Measurements from ENCODE around the gene TMEM63C. TPM values are rescaled to one million over a fixed set of nuclear protein-coding genes. Genes with fewer than 3 reads are reported as not detected.

Gene TMEM63C
- total and polyA plus RNA-seq, 2 donors = 0.30 to 0.85 TPM

DNA sequence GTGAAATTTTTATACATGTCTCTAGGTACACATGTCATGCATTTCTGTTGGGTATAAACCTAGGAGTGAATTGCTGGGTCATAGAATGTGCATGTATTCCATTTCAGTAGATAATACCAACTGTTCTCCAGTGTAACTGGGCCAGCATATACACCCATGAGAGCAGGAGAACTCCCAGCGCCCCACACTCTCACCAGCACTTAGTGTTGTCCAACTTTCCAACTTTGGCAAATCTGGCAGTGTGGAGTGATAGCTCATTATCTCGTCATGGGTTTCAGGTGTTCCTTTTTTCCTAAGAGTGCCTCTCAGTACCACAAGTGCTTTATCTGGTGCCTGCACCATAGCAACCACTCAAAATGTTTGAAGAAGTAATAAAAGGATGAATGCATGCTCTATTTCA lies 49.3 kb downstream of the TMEM63C start:
- no peak overlapping the region for H3K27ac ChIP-seq (ENCODE audit: low read depth)
- no peak overlapping the region for H3K4me3 ChIP-seq (ENCODE audit: low read depth, low read length)
- no peak for DNase-seq (ENCODE audit: extremely low spot score)
- no peaks in the 10 kb centered on the region for H3K4me1 ChIP-seq (ENCODE audit: insufficient read depth)
- 75% methylated on average over 2 of the region's 2 CpGs for WGBS
- no peaks in the 10 kb centered on the region for H3K36me3 ChIP-seq (ENCODE audit: insufficient read depth)

DNA sequence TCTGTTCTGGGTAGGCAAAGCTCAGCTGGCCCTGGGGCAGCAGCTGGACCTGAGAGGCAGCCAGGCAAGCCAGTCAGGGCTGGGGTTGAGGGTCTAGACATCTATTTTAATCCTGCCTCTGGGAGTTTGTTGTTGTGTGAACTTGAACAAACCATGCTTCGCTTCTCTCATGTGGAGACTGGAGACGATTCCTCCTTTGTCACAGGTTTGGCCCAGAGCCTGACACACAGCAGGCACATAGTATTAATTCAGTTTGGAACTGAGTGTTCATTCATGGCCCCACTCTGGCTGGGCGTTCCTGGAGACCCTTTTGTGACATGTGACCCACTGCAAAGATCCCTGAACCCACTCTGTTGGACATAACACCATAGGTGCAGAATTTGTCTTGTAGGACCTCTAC lies 50.1 kb downstream of the TMEM63C start:
- 57% methylated on average over 3 of the region's 3 CpGs for WGBS
- no peak overlapping the region for H3K27ac ChIP-seq (ENCODE audit: low read depth)
- H3K4me3 ChIP-seq (ENCODE audit: low read depth, low read length) = no peak overlapping the region
- H3K36me3 ChIP-seq (ENCODE audit: insufficient read depth) = no peaks in the 10 kb centered on the region
- DNase-seq (ENCODE audit: extremely low spot score) = no peak
- H3K4me1 ChIP-seq (ENCODE audit: insufficient read depth) = no peaks in the 10 kb centered on the region

DNA sequence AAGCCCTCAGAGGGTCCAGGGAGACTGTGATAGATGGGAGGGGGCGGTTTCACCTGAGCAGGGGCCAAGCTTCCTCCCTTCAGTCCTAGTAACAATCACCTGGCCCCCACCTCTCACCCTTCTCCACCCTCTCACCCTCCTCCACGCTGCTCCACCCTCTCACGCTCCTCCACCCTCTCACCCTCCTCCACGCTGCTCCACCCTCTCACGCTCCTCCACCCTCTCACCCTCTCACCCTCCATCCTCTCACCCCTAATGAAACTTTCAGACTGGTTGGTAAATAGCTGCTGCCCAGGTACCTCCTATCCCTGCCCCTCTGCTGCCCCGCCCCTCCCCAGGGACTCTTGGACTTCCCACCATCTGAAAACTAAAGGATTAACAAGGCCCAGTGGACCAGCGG lies 55.2 kb downstream of the TMEM63C start:
- DNase-seq (ENCODE audit: extremely low spot score) = no peak
- H3K36me3 ChIP-seq (ENCODE audit: insufficient read depth) = no peaks in the 10 kb centered on the region
- no peak overlapping the region for H3K27ac ChIP-seq (ENCODE audit: low read depth)
- H3K4me3 ChIP-seq (ENCODE audit: low read depth, low read length) = no peak overlapping the region
- no peaks in the 10 kb centered on the region for H3K4me1 ChIP-seq (ENCODE audit: insufficient read depth)
- 75% methylated on average over 7 of the region's 7 CpGs for WGBS

GRCh38 chr14:77238356-77238755 lies 56.8 kb downstream of the TMEM63C start:
- Histone ChIP-seq H3K36me3 (ENCODE audit: insufficient read depth) (no peaks in the 10 kb centered on the region), H3K27ac (ENCODE audit: low read depth) (no peak overlapping the region), H3K4me1 (ENCODE audit: insufficient read depth) (no peaks in the 10 kb centered on the region), H3K4me3 (ENCODE audit: low read depth, low read length) (no peak overlapping the region)
- no peak for DNase-seq (ENCODE audit: extremely low spot score)
- WGBS = 81% methylated on average over 3 of the region's 3 CpGs

DNA sequence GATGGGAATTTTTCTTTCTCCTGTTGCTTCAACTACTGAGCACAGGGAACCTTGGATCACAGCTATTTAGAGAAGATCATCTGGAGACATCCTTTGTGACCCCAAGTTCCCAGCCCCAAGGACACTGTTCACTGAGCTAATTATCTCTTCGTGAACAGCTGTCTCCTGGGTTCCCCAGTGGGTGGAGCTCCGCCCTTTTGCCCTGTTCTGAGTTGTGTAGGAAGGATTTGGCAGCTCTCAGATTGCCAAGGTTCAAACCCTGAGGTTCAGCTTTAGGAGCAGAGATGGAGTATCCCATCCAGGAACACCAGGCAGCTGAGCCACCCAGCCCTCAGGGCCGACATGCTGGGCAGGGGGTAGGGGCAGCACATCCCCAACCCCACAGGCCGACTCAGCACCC lies 57.4 kb downstream of the TMEM63C start:
- DNase-seq (ENCODE audit: extremely low spot score) = no peak
- 45% methylated on average over 4 of the region's 4 CpGs for WGBS
- Histone ChIP-seq H3K4me3 (ENCODE audit: low read depth, low read length) (no peak overlapping the region), H3K27ac (ENCODE audit: low read depth) (no peak overlapping the region), H3K36me3 (ENCODE audit: insufficient read depth) (no peaks in the 10 kb centered on the region), H3K4me1 (ENCODE audit: insufficient read depth) (no peaks in the 10 kb centered on the region)

- no peak for DNase-seq (ENCODE audit: extremely low spot score)
- no peak overlapping the region for H3K27ac ChIP-seq (ENCODE audit: low read depth)
- H3K4me3 ChIP-seq (ENCODE audit: low read depth, low read length) = no peak overlapping the region
- H3K36me3 ChIP-seq (ENCODE audit: insufficient read depth) = no peaks in the 10 kb centered on the region
- WGBS = 91% methylated on average over 16 of the region's 16 CpGs
- H3K4me1 ChIP-seq (ENCODE audit: insufficient read depth) = no peaks in the 10 kb centered on the region
Observed at GRCh38 chr14:77239412-77239811, 57.8 kb downstream of the TMEM63C start.

DNA sequence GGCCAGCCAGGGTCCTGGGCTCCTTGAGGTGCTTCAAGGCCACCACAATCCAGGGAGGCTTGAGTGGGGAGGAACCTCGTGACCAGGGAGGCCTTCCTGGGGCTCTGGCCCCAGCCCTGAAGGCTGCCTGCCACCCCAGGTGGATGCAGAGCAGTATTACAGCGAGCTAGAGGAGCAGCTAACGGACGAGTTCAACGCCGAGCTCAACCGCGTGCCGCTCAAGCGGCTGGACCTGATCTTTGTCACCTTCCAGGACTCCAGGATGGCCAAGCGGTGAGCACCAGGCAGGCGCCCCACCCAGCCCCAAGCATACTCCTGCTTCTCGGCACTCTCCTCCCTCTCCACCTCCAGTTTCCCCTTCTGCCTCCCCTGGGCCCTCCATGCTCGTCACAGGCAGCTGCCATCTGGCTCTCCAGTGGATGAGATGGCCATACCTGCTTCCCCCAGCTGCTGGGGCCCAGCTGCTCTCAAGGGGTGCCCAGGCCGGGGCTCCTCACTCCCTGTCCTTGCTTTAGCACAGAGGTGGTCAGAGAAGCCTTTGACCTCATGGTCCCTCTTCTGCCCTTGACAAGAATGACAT lies 58.8 kb downstream of the TMEM63C start:
- WGBS = 81% methylated on average over 15 of the region's 15 CpGs
- H3K4me3 ChIP-seq (ENCODE audit: low read depth, low read length) = no peak overlapping the region
- no peaks in the 10 kb centered on the region for H3K4me1 ChIP-seq (ENCODE audit: insufficient read depth)
- DNase-seq (ENCODE audit: extremely low spot score) = no peak
- no peaks in the 10 kb centered on the region for H3K36me3 ChIP-seq (ENCODE audit: insufficient read depth)
- H3K27ac ChIP-seq (ENCODE audit: low read depth) = no peak overlapping the region

GRCh38 chr14:77241955-77242354 lies 60.4 kb downstream of the TMEM63C start:
- 55% methylated on average over 2 of the region's 2 CpGs for WGBS
- Histone ChIP-seq H3K4me3 (ENCODE audit: low read depth, low read length) (no peak overlapping the region), H3K4me1 (ENCODE audit: insufficient read depth) (no peaks in the 10 kb centered on the region), H3K36me3 (ENCODE audit: insufficient read depth) (no peaks in the 10 kb centered on the region), H3K27ac (ENCODE audit: low read depth) (no peak overlapping the region)
- no peak for DNase-seq (ENCODE audit: extremely low spot score)

GRCh38 chr14:77242752-77243151 lies 61.2 kb downstream of the TMEM63C start:
- Histone ChIP-seq H3K4me3 (ENCODE audit: low read depth, low read length) (no peak overlapping the region), H3K36me3 (ENCODE audit: insufficient read depth) (no peaks in the 10 kb centered on the region), H3K4me1 (ENCODE audit: insufficient read depth) (no peaks in the 10 kb centered on the region), H3K27ac (ENCODE audit: low read depth) (no peak overlapping the region)
- WGBS = 79% methylated on average over 12 of the region's 12 CpGs
- no peak for DNase-seq (ENCODE audit: extremely low spot score)

DNA sequence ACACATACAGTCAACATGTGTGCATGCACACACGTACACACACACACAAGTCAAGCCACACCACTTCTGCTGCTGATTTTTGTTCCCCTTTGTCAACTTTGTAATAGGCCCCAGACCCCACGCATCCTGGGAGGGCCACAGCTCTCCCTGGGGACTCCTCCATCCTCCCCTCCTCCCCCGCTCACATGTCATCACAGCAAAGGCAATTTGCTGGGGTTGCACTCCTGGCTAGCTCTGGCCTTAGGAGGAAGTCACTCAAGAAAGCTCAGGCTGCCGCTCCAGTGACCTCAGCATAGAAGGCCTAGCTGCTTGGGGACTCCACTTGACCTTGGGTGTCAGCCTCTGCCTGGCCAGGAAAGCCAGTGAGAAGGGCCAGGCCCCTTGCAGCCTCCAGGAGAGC lies 62.3 kb downstream of the TMEM63C start:
- WGBS = 82% methylated on average over 4 of the region's 4 CpGs
- no peaks in the 10 kb centered on the region for H3K4me1 ChIP-seq (ENCODE audit: insufficient read depth)

GRCh38 chr14:77245820-77246219 lies 64.2 kb downstream of the TMEM63C start:
- Histone ChIP-seq H3K27ac (ENCODE audit: low read depth) (no peak overlapping the region), H3K36me3 (ENCODE audit: insufficient read depth) (no peaks in the 10 kb centered on the region), H3K4me1 (ENCODE audit: insufficient read depth) (no peaks in the 10 kb centered on the region), H3K4me3 (ENCODE audit: low read depth, low read length) (no peak overlapping the region)
- no peak for DNase-seq (ENCODE audit: extremely low spot score)
- WGBS = 76% methylated on average over 4 of the region's 4 CpGs

More for the DNA sequence above, 62.3 kb downstream of the TMEM63C start:
- Histone ChIP-seq H3K4me3 (ENCODE audit: low read depth, low read length) (no peak overlapping the region), H3K36me3 (ENCODE audit: insufficient read depth) (no peaks in the 10 kb centered on the region), H3K27ac (ENCODE audit: low read depth) (no peak overlapping the region)
- DNase-seq (ENCODE audit: extremely low spot score) = no peak

GRCh38 chr14:77246784-77247183 lies 65.2 kb downstream of the TMEM63C start:
- no peaks in the 10 kb centered on the region for H3K36me3 ChIP-seq (ENCODE audit: insufficient read depth)
- H3K27ac ChIP-seq (ENCODE audit: low read depth) = no peak overlapping the region
- no peak for DNase-seq (ENCODE audit: extremely low spot score)
- H3K4me3 ChIP-seq (ENCODE audit: low read depth, low read length) = no peak overlapping the region
- H3K4me1 ChIP-seq (ENCODE audit: insufficient read depth) = no peaks in the 10 kb centered on the region
- WGBS = 81% methylated on average over 1 of the region's 1 CpG

DNA sequence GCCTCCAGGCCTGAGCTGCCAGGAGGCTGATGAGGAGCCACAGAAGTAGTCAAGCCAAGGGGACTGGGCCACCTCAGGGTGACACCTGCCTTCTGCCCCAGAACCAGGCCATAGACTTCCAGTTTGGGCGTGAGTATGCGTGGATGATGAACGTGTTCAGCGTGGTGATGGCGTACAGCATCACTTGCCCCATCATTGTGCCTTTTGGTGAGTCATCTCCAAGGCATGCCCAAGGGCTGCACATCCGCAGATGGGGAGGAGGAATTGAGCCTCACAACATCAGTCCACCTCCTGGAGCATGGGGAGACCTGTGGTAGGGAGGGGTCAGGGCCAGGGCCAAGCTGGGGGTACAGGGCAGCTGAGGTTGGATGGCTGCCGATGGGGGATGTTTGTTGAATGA lies 67.1 kb downstream of the TMEM63C start:
- DNase-seq (ENCODE audit: extremely low spot score) = no peak
- Histone ChIP-seq H3K36me3 (ENCODE audit: insufficient read depth) (no peaks in the 10 kb centered on the region), H3K4me1 (ENCODE audit: insufficient read depth) (no peaks in the 10 kb centered on the region), H3K4me3 (ENCODE audit: low read depth, low read length) (no peak overlapping the region), H3K27ac (ENCODE audit: low read depth) (no peak overlapping the region)
- 93% methylated on average over 7 of the region's 7 CpGs for WGBS

GRCh38 chr14:77249286-77249685 lies 67.7 kb downstream of the TMEM63C start:
- 94% methylated on average over 7 of the region's 7 CpGs for WGBS
- no peaks in the 10 kb centered on the region for H3K4me1 ChIP-seq (ENCODE audit: insufficient read depth)
- H3K4me3 ChIP-seq (ENCODE audit: low read depth, low read length) = no peak overlapping the region
- H3K27ac ChIP-seq (ENCODE audit: low read depth) = no peak overlapping the region
- DNase-seq (ENCODE audit: extremely low spot score) = no peak
- no peaks in the 10 kb centered on the region for H3K36me3 ChIP-seq (ENCODE audit: insufficient read depth)

- no peak for DNase-seq (ENCODE audit: extremely low spot score)
- Histone ChIP-seq H3K36me3 (ENCODE audit: insufficient read depth) (no peaks in the 10 kb centered on the region), H3K4me1 (ENCODE audit: insufficient read depth) (no peaks in the 10 kb centered on the region), H3K27ac (ENCODE audit: low read depth) (no peak overlapping the region), H3K4me3 (ENCODE audit: low read depth, low read length) (no peak overlapping the region)
- 80% methylated on average over 6 of the region's 6 CpGs for WGBS
Observed at GRCh38 chr14:77250927-77251326, 69.3 kb downstream of the TMEM63C start.
